ENCODE measurements around the gene B4GALT5.
"Not testable (repeated sequence)": the region's sequence is repeated elsewhere in the genome, so short reads cannot be mapped to it uniquely, and the experiment has no call there.

The B4GALT5 gene

GRCh38 chr20:49622243-49622642, 91.4 kb downstream of the B4GALT5 start:
- no peak for DNase-seq

- no peak for DNase-seq
Observed at GRCh38 chr20:49620364-49621240, 93.1 kb downstream of the B4GALT5 start.

- no peak for DNase-seq
Observed at GRCh38 chr20:49619113-49620048, 94.3 kb downstream of the B4GALT5 start.

GRCh38 chr20:49618289-49618688, 95.4 kb downstream of the B4GALT5 start:
- DNase-seq, result no peak

GRCh38 chr20:49617394-49617793, 96.3 kb downstream of the B4GALT5 start:
- not testable (repeated sequence) for DNase-seq

GRCh38 chr20:49616154-49617007, 97.3 kb downstream of the B4GALT5 start:
- DNase-seq, result no peak

- DNase-seq, result no peak
Observed at GRCh38 chr20:49615401-49616153, 98.1 kb downstream of the B4GALT5 start.

GRCh38 chr20:49615051-49615400, 98.7 kb downstream of the B4GALT5 start:
- not testable (repeated sequence) for DNase-seq

- DNase-seq, result no peak
Observed at GRCh38 chr20:49614338-49615050, 99.2 kb downstream of the B4GALT5 start.

GRCh38 chr20:49612127-49612738, 101.4 kb downstream of the B4GALT5 start:
- no peak for DNase-seq

- not testable (repeated sequence) for DNase-seq
Observed at GRCh38 chr20:49611539-49612126, 102.0 kb downstream of the B4GALT5 start.

GRCh38 chr20:49610691-49611538, 102.8 kb downstream of the B4GALT5 start:
- DNase-seq, result peak; percentile 51

GRCh38 chr20:49608752-49609670, 104.7 kb downstream of the B4GALT5 start:
- DNase-seq, result peak; percentile 57

GRCh38 chr20:49607568-49607967, 106.1 kb downstream of the B4GALT5 start:
- no peak for DNase-seq

- DNase-seq, result no peak
Observed at GRCh38 chr20:49603209-49603627, 110.5 kb downstream of the B4GALT5 start.

- no peak for DNase-seq
Observed at GRCh38 chr20:49602345-49603208, 111.1 kb downstream of the B4GALT5 start.
